CD4-positive, alpha-beta memory T cell (primary cell): ENCODE measurements around the gene PREX1. TPM values are rescaled to one million over a fixed set of nuclear protein-coding genes. Genes with fewer than 3 reads are reported as not detected.

ENCODE experiments used
- CTCF ChIA-PET: fragments of 350-600 bp; sonication (Branson Sonifier 250); formaldehyde crosslinking; loops from one replicate; lab custom pipeline; 2021; ENCODE audit warnings: inconsistent platforms; ENCODE audit not compliant: partially characterized antibody; lab: Charles Lee
- POLR2A ChIA-PET: fragments of 350-600 bp; sonication (Branson Sonifier 250); formaldehyde crosslinking; loops from one replicate; lab custom pipeline; 2021; ENCODE audit not compliant: partially characterized antibody; lab: Charles Lee
- DNase-seq, 5 donors: peaks; one replicate each; pipeline versions ENCODE4 v3.0.0 to v3.0.0-alpha.2; 2020 to 2022; ENCODE audit warnings: mixed read lengths in 1 of 5
- H3K27ac ChIP-seq: one replicate; pipeline ENCODE4 v1.7.0; 2013; ENCODE audit warnings: low read depth, low read length
- H3K27me3 ChIP-seq: 2 replicates; pipeline ENCODE4 v1.7.0; 2013; ENCODE audit warnings: mild to moderate bottlenecking, low read length, moderate library complexity; ENCODE audit not compliant: insufficient read depth
- H3K36me3 ChIP-seq: 2 replicates; pipeline ENCODE4 v1.7.0; 2013; ENCODE audit warnings: mild to moderate bottlenecking, low read length, moderate library complexity; ENCODE audit not compliant: insufficient read depth
- H3K4me1 ChIP-seq: 2 replicates; pipeline ENCODE4 v1.7.0; 2013; ENCODE audit warnings: mild to moderate bottlenecking, low read length, moderate library complexity; ENCODE audit not compliant: insufficient read depth
- H3K4me3 ChIP-seq, 2 donors: one replicate each; pipeline ENCODE4 v1.7.0; 2013; ENCODE audit warnings: low read length in 2 of 2, mild to moderate bottlenecking in 1 of 2
- H3K9me3 ChIP-seq, 2 donors: one replicate each; pipeline ENCODE4 v1.7.0; 2013; ENCODE audit warnings: low read length in 2 of 2, control low read depth in 1 of 2; ENCODE audit not compliant: control insufficient read depth in 1 of 2
- H3K27ac Mint-ChIP-seq, 7 donors: one replicate each; pipeline ENCODE4 v1.8.0; 2020 to 2021; ENCODE audit warnings: mixed read lengths in 7 of 7, mild to moderate bottlenecking in 6 of 7, inconsistent platforms in 3 of 7, moderate library complexity in 3 of 7
- H3K27me3 Mint-ChIP-seq, 2 donors: one replicate each; pipeline ENCODE4 v1.8.0; 2020 to 2021; ENCODE audit warnings: mixed read lengths in 2 of 2
- H3K36me3 Mint-ChIP-seq, 2 donors: one replicate each; pipeline ENCODE4 v1.8.0; 2020 to 2021; ENCODE audit warnings: mixed read lengths in 2 of 2, inconsistent platforms in 1 of 2, mild to moderate bottlenecking in 1 of 2
- H3K4me1 Mint-ChIP-seq, 4 donors: one replicate each; pipeline ENCODE4 v1.8.0; 2020 to 2021; ENCODE audit warnings: mixed read lengths in 4 of 4, mild to moderate bottlenecking in 1 of 4
- H3K4me3 Mint-ChIP-seq, 8 donors: one replicate each; pipeline ENCODE4 v1.8.0; 2020 to 2021; ENCODE audit warnings: mixed read lengths in 8 of 8, mild to moderate bottlenecking in 7 of 8, moderate library complexity in 6 of 8, inconsistent platforms in 3 of 8
- H3K9me3 Mint-ChIP-seq, 8 donors: one replicate each; pipeline ENCODE4 v1.8.0; 2020 to 2021; ENCODE audit warnings: mixed read lengths in 8 of 8, mild to moderate bottlenecking in 5 of 8, inconsistent platforms in 3 of 8, moderate library complexity in 1 of 8
- intact Hi-C: fragments of 100-400 bp; cut with micrococcal nuclease; formaldehyde crosslinking; loops from one replicate; pipeline ENCODE4 v1.15.1; 2023
- polyA plus RNA-seq, 2 donors: library from polyadenylated mRNA; unstranded; fragments of 300-500 nt; fragmentation: Illumina TruSeq; gene quantifications; one replicate each; pipeline ENCODE4 v1.2.3, GENCODE V29; 2021
- total RNA-seq, 2 experiments: library from RNA; stranded (reverse); gene quantifications; one replicate each; pipeline ENCODE4 v1.2.3, GENCODE V29; 2021

The PREX1 gene
- total and polyA plus RNA-seq, 4 experiments from 2014 or later: 10.6 to 165 (median 122) TPM

DNA sequence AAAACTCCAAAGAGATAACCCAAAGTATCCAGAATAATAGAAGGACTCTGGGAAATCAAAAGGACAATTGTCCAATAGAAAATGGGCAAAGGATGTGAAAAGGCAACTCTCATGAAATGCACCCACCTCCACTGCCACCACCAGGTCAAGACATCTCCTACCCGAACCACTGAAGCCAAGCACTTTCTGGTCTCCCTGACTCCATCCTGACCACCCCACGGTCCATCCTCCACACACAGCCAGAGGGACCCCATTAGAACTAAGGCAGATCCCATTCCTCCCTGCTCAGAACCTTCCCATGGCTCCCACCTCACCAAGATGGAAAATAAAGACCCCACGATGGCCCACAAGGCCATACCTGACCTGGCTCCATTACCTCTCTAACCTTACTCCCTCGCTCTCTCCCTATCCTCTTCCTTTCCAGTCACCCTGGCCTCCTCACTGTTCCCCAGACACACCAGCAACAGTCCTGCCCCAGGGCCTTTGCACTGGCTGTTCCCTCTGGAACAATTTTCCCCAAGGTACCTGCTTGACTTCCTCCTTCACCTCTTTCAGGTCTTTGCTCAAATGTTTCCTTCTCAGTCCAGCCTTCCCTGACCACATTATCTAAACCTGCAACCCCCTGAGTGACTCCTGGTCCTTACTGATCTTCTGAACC, 108.1 kb downstream of the PREX1 start:
- Mint-ChIP-seq H3K36me3 (peaks cover 36 to 48% of the 10 kb centered on the region in 2 donors), H3K27me3 (no peaks in the 10 kb centered on the region), H3K4me3 (peak overlapping the region in 7 of 8 donors; percentile 61 to 83 (median 78)), H3K27ac (peak overlapping the region; percentile 90 to 95 (median 92)), H3K4me1 (peaks cover 84 to 99% (median 91%) of the 10 kb centered on the region in 4 donors), H3K9me3 (peaks cover 0 to 4% (median 0%) of the 10 kb centered on the region in 8 donors)
- DNase-seq: no peak
- Histone ChIP-seq H3K27me3 (no peaks in the 10 kb centered on the region), H3K4me1 (peaks cover 96% of the 10 kb centered on the region), H3K36me3 (peaks cover 16% of the 10 kb centered on the region), H3K27ac (peak overlapping the region; percentile 41), H3K9me3 (no peaks in the 10 kb centered on the region), H3K4me3 (no peak overlapping the region)
- CTCF ChIA-PET: interaction anchor here (1.1 kb wide), 1 partner anchor 10 kb away, joined by 4 read pairs; no protein-coding TSS in a partner anchor
- intact Hi-C loops: loop anchor here (5.0 kb wide), 1 partner anchor 43 kb away; no protein-coding TSS in a partner anchor
- POLR2A ChIA-PET: interaction anchor here (0.8 to 2.4 kb wide), 7 partner anchors 16 to 202 kb away, joined by 3 to 12 read pairs (median 4); partner anchors contain the start of gene ARFGEF2

DNA sequence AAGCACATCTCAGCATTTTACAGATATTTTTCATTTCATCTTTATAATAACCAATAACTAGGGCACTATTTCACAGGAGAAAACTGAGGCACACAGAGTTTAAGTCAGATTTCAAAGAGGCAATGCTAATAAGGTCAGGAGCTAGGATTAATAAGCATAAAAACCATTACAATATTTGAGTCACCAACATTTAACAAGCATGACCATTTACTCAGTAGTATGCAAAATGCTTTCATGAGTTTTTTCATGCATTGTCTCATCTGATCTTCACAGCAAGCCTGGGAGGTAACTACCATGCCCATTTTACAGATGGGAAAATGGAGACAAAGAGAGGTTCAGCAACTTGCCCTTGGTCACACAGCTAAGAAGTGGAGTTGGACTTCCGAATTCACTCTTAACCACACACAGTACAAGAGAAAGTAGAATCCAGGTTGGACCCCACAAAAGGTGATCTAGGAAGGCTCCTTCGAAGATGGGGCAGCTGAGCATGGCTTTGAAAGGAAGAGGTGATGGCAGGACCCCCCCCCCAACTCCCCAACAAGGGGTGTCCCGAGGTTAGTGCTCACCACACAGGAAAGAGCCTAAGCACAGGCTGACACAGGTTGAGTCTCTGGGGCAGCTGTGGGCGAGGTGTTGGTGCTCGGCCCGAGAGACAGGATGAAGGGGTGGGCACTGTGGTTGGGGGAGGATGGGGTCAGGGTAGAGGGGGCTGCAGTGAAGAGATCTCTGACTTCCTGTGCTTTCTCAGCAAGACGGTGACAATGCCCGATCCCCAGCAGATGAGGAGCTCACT, 108.8 kb downstream of the PREX1 start:
- peaks cover 83 to 99% (median 91%) of the 10 kb centered on the region in 4 donors for H3K4me1 Mint-ChIP-seq
- peak overlapping the region in 1 of 2 donors; percentile 26 for H3K4me3 ChIP-seq
- CTCF ChIA-PET: interaction anchor here (1.1 to 2.8 kb wide), 3 partner anchors 9 to 158 kb away, joined by 3 to 12 read pairs (median 4); no protein-coding TSS in a partner anchor

DNA sequence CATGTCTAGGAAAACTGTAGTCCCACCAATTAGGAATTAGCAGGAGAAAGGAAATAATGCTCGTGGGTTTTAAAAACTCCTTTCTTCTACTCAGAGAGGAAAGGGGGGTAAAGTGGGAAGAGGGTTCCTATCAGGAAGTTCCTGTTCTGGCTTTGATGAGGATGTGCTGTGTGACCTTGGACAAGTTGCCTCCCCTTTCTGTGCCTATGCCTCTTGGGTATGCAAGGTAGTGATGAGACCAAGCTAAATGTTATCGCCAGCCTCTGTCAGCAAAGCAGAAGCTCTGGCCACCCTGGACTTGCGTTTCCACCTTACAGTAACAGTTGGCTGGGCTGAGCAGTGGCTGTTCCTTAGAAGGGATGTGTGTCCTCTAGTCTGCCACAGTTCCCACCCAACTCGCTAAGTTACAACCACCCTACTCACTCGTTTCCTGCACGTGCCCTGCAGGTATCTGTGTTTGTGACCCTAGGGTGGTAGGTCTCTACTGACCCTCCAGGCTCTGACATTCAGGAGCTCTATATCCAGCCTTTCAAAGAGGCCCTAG, 110.0 kb downstream of the PREX1 start:
- Histone ChIP-seq H3K36me3 (peaks cover 2% of the 10 kb centered on the region), H3K4me1 (peaks cover 92% of the 10 kb centered on the region), H3K4me3 (no peak overlapping the region), H3K27me3 (no peaks in the 10 kb centered on the region), H3K27ac (peak overlapping the region; percentile 60), H3K9me3 (no peaks in the 10 kb centered on the region)
- Mint-ChIP-seq H3K9me3 (peaks cover 0 to 4% (median 0%) of the 10 kb centered on the region in 8 donors), H3K4me3 (peak overlapping the region in 7 of 8 donors; percentile 37 to 88 (median 71)), H3K4me1 (peaks cover 82 to 91% (median 88%) of the 10 kb centered on the region in 4 donors), H3K36me3 (peaks cover 30 to 42% of the 10 kb centered on the region in 2 donors), H3K27me3 (no peaks in the 10 kb centered on the region), H3K27ac (peak overlapping the region; percentile 68 to 93 (median 88))
- DNase-seq: no peak
- POLR2A ChIA-PET: interaction anchor here (1.2 to 3.8 kb wide), 3 partner anchors 101 to 105 kb away, joined by 6 to 23 read pairs (median 8); no protein-coding TSS in a partner anchor
- CTCF ChIA-PET: interaction anchor here (1.1 to 2.8 kb wide), 5 partner anchors 11 to 187 kb away, joined by 3 to 12 read pairs (median 3); no protein-coding TSS in a partner anchor
- intact Hi-C loops: loop anchor here (2.0 to 5.0 kb wide), 2 partner anchors 45 to 109 kb away; partner anchors contain the start of gene PREX1

More for the DNA sequence above, 108.8 kb downstream of the PREX1 start:
- H3K9me3 ChIP-seq: no peaks in the 10 kb centered on the region
- H3K36me3 Mint-ChIP-seq: peaks cover 30 to 46% of the 10 kb centered on the region in 2 donors
- H3K27me3 Mint-ChIP-seq: no peaks in the 10 kb centered on the region
- intact Hi-C loops: loop anchor here (5.0 kb wide), 1 partner anchor 43 kb away; no protein-coding TSS in a partner anchor
- H3K27ac ChIP-seq: peak overlapping the region; percentile 41
- H3K4me1 ChIP-seq: peaks cover 100% of the 10 kb centered on the region
- POLR2A ChIA-PET: interaction anchor here (0.8 to 2.4 kb wide), 7 partner anchors 15 to 203 kb away, joined by 3 to 12 read pairs (median 4); partner anchors contain the start of gene ARFGEF2
- peaks cover 0 to 4% (median 0%) of the 10 kb centered on the region in 8 donors for H3K9me3 Mint-ChIP-seq
- H3K27me3 ChIP-seq: no peaks in the 10 kb centered on the region
- peak; percentile 36 to 63 (median 41) for DNase-seq
- H3K27ac Mint-ChIP-seq: peak overlapping the region; percentile 90 to 95 (median 92)
- H3K36me3 ChIP-seq: peaks cover 10% of the 10 kb centered on the region
- H3K4me3 Mint-ChIP-seq: peak overlapping the region; percentile 41 to 83 (median 76)

DNA sequence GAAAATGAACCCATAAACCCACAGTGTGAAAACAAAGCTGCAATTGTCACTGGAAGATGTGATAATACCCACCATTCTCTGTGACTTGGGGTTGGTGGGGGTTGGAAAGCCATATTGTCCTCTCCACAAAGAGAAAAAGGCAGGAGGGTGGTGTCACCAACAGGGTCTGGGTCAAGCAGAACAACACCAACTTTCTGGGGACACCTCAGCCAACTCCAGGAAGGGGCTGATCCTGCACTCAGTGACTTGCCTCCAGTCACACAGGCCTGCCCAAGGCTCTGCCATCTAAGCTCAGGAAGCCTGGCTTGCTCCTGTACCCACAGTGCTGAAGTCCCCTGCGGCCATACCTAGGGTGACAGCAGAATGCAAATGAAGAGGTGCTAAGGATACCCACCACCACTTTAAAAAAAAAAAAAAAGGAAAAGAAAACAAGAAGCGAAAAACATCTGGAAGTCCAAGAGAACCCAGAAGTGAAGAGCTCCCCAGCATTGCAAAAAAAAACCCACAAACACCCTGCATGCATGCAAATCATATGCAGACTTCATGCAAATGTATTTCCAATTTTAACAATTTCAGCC, 110.6 kb downstream of the PREX1 start:
- peak overlapping the region in 7 of 8 donors; percentile 37 to 88 (median 71) for H3K4me3 Mint-ChIP-seq
- H3K9me3 ChIP-seq: no peaks in the 10 kb centered on the region
- peaks cover 82 to 91% (median 87%) of the 10 kb centered on the region in 4 donors for H3K4me1 Mint-ChIP-seq
- no peak overlapping the region for H3K4me3 ChIP-seq
- H3K9me3 Mint-ChIP-seq: peaks cover 0 to 8% (median 0%) of the 10 kb centered on the region in 8 donors
- no peak for DNase-seq
- peaks cover 27 to 42% of the 10 kb centered on the region in 2 donors for H3K36me3 Mint-ChIP-seq
- H3K4me1 ChIP-seq: peaks cover 92% of the 10 kb centered on the region
- intact Hi-C loops: loop anchor here (2.0 to 5.0 kb wide), 2 partner anchors 45 to 110 kb away; partner anchors contain the start of gene PREX1
- H3K27ac Mint-ChIP-seq: peak overlapping the region; percentile 80 to 95 (median 90)
- peak overlapping the region; percentile 60 for H3K27ac ChIP-seq
- no peaks in the 10 kb centered on the region for H3K27me3 Mint-ChIP-seq
- CTCF ChIA-PET: interaction anchor here (1.1 to 2.8 kb wide), 4 partner anchors 101 to 188 kb away, joined by 3 to 12 read pairs (median 4); no protein-coding TSS in a partner anchor
- no peaks in the 10 kb centered on the region for H3K27me3 ChIP-seq
- no peaks in the 10 kb centered on the region for H3K36me3 ChIP-seq
- POLR2A ChIA-PET: interaction anchor here (1.2 to 3.8 kb wide), 4 partner anchors 22 to 110 kb away, joined by 6 to 23 read pairs (median 12); partner anchors contain the start of gene PREX1

DNA sequence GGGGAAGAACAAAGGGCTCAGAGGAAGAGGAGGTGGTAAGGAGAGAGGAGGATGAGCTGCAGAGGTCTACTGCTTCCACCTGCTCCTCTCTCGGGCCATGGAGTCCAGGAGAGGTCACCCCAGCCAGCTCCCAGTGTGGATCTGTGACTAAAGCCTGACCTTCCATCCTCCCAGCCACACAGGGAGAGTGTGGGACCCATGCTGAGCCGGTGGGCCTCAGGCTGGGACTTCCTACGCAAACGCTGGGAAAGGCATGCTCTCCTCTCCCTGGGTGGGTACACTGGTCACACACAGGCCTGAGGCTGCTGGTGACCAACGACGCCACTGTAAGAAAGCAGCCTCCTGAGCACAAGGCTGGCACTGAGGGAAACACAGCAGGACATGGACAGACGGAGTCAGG, 111.3 kb downstream of the PREX1 start:
- H3K4me3 Mint-ChIP-seq: peak overlapping the region in 7 of 8 donors; percentile 76 to 88 (median 84)
- CTCF ChIA-PET: interaction anchor here (0.8 to 2.8 kb wide), 5 partner anchors 102 to 161 kb away, joined by 3 to 12 read pairs (median 3); no protein-coding TSS in a partner anchor
- no peaks in the 10 kb centered on the region for H3K36me3 ChIP-seq
- H3K27ac ChIP-seq: peak overlapping the region; percentile 60
- POLR2A ChIA-PET: interaction anchor here (0.9 to 3.8 kb wide), 5 partner anchors 23 to 111 kb away, joined by 3 to 23 read pairs (median 8); partner anchors contain the start of gene PREX1
- H3K9me3 Mint-ChIP-seq: peaks cover 0 to 8% (median 0%) of the 10 kb centered on the region in 8 donors
- no peaks in the 10 kb centered on the region for H3K27me3 ChIP-seq
- no peaks in the 10 kb centered on the region for H3K9me3 ChIP-seq
- peaks cover 81 to 92% (median 88%) of the 10 kb centered on the region in 4 donors for H3K4me1 Mint-ChIP-seq
- DNase-seq: no peak
- peak overlapping the region; percentile 90 to 96 (median 93) for H3K27ac Mint-ChIP-seq
- intact Hi-C loops: loop anchor here (2.0 to 5.0 kb wide), 2 partner anchors 46 to 110 kb away; partner anchors contain the start of gene PREX1
- no peaks in the 10 kb centered on the region for H3K27me3 Mint-ChIP-seq
- no peak overlapping the region for H3K4me3 ChIP-seq
- peaks cover 87% of the 10 kb centered on the region for H3K4me1 ChIP-seq
- peaks cover 23 to 36% of the 10 kb centered on the region in 2 donors for H3K36me3 Mint-ChIP-seq
